Heart left ventricle (tissue), 16 donors: ENCODE measurements around the gene NETO1. TPM values are rescaled to one million over a fixed set of nuclear protein-coding genes. Genes with fewer than 3 reads are reported as not detected.

Experiments
- ATAC-seq, 4 donors: fragments of 200-7000 bp; cut with Tn5 transposase; one replicate each; pipeline ENCODE4 v1.9.1; 2020 to 2022; ENCODE audit warnings: moderate library complexity in 4 of 4, mild to moderate bottlenecking in 3 of 4, moderate number of reproducible peaks in 1 of 4
- DNase-seq, 5 donors: peaks; one replicate each; pipeline ENCODE4 v3.0.0-alpha.2; 2020
- H3K27ac ChIP-seq, 12 donors: fragments of 200-600 bp; sonication (generic) in 4 of 12; one replicate each; pipeline versions ENCODE4 v1.5.0 to v1.8.0; 2016 to 2022; ENCODE audit warnings: mild to moderate bottlenecking in 2 of 12
- H3K27me3 ChIP-seq, 9 donors: fragments of 200-600 bp; sonication (generic) in 2 of 9; one replicate each; pipeline versions ENCODE4 v1.5.1 to v1.8.0; 2016 to 2022; ENCODE audit warnings: mild to moderate bottlenecking in 3 of 9
- H3K36me3 ChIP-seq, 9 donors: fragments of 200-600 bp; sonication (generic) in 2 of 9; one replicate each; pipeline versions ENCODE4 v1.5.0 to v1.8.0; 2018 to 2022; ENCODE audit warnings: mild to moderate bottlenecking in 2 of 9
- H3K4me1 ChIP-seq, 12 donors: fragments of 200-600 bp; sonication (generic) in 4 of 12; one replicate each; pipeline versions ENCODE4 v1.5.0 to v1.8.0; 2016 to 2022; ENCODE audit warnings: mild to moderate bottlenecking in 3 of 12
- H3K4me3 ChIP-seq, 12 donors: fragments of 200-600 bp; sonication (generic) in 4 of 12; one replicate each; pipeline versions ENCODE4 v1.5.0 to v1.8.0; 2017 to 2022; ENCODE audit warnings: mild to moderate bottlenecking in 9 of 12, moderate library complexity in 4 of 12
- H3K9me3 ChIP-seq, 12 donors: fragments of 200-600 bp; sonication (generic) in 4 of 12; one replicate each; pipeline versions ENCODE4 v1.5.0 to v1.8.0; 2016 to 2022; ENCODE audit warnings: mild to moderate bottlenecking in 1 of 12
- POLR2A ChIP-seq, 2 donors: fragments of 450-650 bp; IDR thresholded peaks; one replicate each; pipeline ENCODE4 v1.6.1; 2017; ENCODE audit warnings: antibody characterized with exemption in 2 of 2, mild to moderate bottlenecking in 2 of 2, moderate library complexity in 2 of 2
- WGBS, 4 donors: extraction: QIAGEN DNeasy Blood & Tissue Kit in 2 of 4; methylation state at CpG; one replicate each; pipeline versions ENCODE4 v1.1.5 to v1.1.7; 2013 to 2018; 5-methylcytosine and 5-hydroxymethylcytosine counted together
- intact Hi-C, 10 donors: fragments of 100-400 bp; cut with DNase I; formaldehyde crosslinking; loops; one replicate each; pipeline versions ENCODE4 v1.11.1 to v1.14.2; 2022
- polyA plus RNA-seq, 2 donors: library from polyadenylated mRNA; stranded (reverse); fragments of 200-250 nt; gene quantifications; one replicate each; pipeline ENCODE4 v1.2.3, GENCODE V29; 2013
- total RNA-seq, 9 donors: library from RNA; depleted of rRNA in 2 of 9; stranded (reverse); fragments of >200 nt in 2 of 9; fragmentation: NEBNext Ultra II Directional in 3 of 9; extraction: Animal tissue kit (Norgen Biotek cat#: 25700) in 3 of 9; gene quantifications; one replicate each; pipeline versions ENCODE4 v1.1.0 to v1.2.4, GENCODE V29; 2016 to 2023
- TF ChIP-seq, protein P1 (sequence below), 12 donors: fragments of 200-600 bp; sonication (generic) in 4 of 12; IDR thresholded peaks; one replicate each; pipeline versions ENCODE4 v1.5.0 to v1.8.0; 2018 to 2022; ENCODE audit warnings: antibody characterized with exemption in 12 of 12, mild to moderate bottlenecking in 5 of 12
- donor health status: ischemic (EF 13 %, LVEDD 7.1; RV severe dilation, severe dysfunction).
- donor health status: healthy with polysubstance abuse.
- donor health status: DM: no; HTN: yes; CAD: no.
- donor health status: DM: no; HTN: no; CAD: no.
- donor health status: ischemic (EF 25% LVEDD 6.9; RV normal size, moderate dysfunction).
- donor health status: ischemic (EF 25% LVEDD 5.7; RV mildly dilated, moderate dysfunction).
- donor health status: healthy.
- donor health status: DM: yes; HTN: yes; CAD: no.
- donor health status: ischemic (EF 35%, LVEDD 5.7; RV mildly dilated, moderate dysfunction).
- donor health status: nonischemic (EF 11% LVEDD 7.7; RV severe dilation, severe dysfunction).
- donor health status: DM: yes; HTN: yes; CAD: no.
- donor health status: PGD.
- donor health status: ischemic (EF 29% LVEDD 5.4; RV normal size, mild dysfunction).
- donor health status: nonischemic (EF 23%, LVEDD 6.1; RV moderate dilation, normal function).

The NETO1 gene
- total and polyA plus RNA-seq, 11 donors = 0.09 to 2.0 (median 0.39) TPM; not detected in 5

DNA sequence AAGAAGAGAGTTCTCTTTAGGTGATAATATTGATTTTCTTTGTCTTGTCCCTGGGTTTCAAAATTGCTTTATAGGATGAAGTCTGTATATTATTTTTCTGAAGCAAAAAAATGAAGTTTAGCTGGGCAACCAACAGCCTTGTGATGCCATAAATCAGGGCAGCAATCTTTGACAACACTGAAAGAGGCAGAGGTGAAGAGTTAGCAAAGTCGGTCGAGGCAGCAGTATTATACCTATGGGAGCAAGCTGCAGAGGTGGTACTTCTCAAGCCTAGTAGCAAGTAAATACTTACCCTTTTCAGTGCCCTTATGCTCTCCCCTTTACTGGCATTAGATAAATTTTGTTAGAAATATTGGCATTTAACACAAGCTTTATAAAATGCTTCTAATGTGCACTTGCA, 92.9 kb downstream of the NETO1 start:
- H3K36me3 ChIP-seq = no peaks in the 10 kb centered on the region
- TF ChIP-seq, protein P1, sequence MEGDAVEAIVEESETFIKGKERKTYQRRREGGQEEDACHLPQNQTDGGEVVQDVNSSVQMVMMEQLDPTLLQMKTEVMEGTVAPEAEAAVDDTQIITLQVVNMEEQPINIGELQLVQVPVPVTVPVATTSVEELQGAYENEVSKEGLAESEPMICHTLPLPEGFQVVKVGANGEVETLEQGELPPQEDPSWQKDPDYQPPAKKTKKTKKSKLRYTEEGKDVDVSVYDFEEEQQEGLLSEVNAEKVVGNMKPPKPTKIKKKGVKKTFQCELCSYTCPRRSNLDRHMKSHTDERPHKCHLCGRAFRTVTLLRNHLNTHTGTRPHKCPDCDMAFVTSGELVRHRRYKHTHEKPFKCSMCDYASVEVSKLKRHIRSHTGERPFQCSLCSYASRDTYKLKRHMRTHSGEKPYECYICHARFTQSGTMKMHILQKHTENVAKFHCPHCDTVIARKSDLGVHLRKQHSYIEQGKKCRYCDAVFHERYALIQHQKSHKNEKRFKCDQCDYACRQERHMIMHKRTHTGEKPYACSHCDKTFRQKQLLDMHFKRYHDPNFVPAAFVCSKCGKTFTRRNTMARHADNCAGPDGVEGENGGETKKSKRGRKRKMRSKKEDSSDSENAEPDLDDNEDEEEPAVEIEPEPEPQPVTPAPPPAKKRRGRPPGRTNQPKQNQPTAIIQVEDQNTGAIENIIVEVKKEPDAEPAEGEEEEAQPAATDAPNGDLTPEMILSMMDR (IDR thresholded peaks at IDR 0.05) = no peak
- TF ChIP-seq POLR2A (IDR thresholded peaks at IDR 0.05) = no peak
- ATAC-seq = no peak
- intact Hi-C loops = no loop called here
- no peak for DNase-seq
- H3K4me3 ChIP-seq = no peak overlapping the region
- no peaks in the 10 kb centered on the region for H3K9me3 ChIP-seq
- H3K4me1 ChIP-seq = no peaks in the 10 kb centered on the region
- 77 to 86% (median 83%) methylated on average over 2 of the region's 2 CpGs for WGBS, 4 donors
- no peaks in the 10 kb centered on the region for H3K27me3 ChIP-seq
- H3K27ac ChIP-seq = no peak overlapping the region

DNA sequence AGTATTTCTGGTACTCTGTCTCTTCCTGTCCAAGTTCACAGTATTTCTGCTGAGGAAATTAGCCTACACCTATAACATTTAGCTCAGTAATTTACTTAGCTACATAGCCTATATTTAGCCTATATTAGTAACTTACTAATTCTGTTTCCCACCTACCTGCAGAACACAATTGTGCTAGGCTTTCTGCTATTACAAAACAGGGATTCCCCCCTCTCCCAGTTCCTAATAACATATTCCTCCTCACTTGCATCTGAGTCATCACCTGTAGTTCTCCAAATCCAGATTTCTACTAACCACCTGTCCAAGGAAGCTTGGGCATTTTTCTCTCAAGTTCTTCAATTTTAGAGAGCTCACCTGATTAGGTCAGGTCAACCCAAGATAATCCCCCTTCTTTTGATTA, 94.9 kb downstream of the NETO1 start:
- TF ChIP-seq, protein P1 (IDR thresholded peaks at IDR 0.05) = no peak
- TF ChIP-seq POLR2A (IDR thresholded peaks at IDR 0.05) = no peak
- ATAC-seq (no peak), DNase-seq (no peak)
- Histone ChIP-seq H3K27me3 (no peaks in the 10 kb centered on the region), H3K4me1 (no peaks in the 10 kb centered on the region), H3K9me3 (no peaks in the 10 kb centered on the region), H3K4me3 (no peak overlapping the region), H3K36me3 (no peaks in the 10 kb centered on the region), H3K27ac (no peak overlapping the region)
- intact Hi-C loops = no loop called here

DNA sequence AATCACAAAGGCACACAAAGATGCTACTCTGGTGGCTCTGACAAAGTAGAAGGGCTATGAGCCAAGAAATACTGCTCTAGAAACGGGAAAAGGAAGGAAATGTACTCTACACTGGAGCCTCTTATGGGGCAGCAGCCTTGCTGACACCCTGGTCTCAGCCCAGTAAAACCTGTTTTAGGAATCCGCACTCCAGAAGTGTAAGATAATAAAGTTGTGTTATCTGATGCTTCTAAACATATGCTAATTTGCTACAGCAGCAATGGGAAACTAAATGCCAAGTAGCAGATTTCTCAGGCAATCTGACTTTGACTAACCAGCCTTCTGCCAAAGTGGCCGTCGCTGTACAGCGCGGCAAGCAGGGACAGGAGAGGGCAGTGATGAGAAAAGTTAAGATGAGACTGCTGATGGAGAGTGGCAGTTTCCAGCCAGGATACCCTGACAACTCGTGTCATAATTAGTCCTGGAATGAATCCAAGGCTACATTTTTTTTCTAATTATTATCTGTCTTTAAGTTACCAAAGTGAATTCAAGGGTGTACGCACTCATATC, 99.0 kb downstream of the NETO1 start:
- Histone ChIP-seq H3K27me3 (no peaks in the 10 kb centered on the region), H3K36me3 (no peaks in the 10 kb centered on the region), H3K4me3 (no peak overlapping the region)

DNA sequence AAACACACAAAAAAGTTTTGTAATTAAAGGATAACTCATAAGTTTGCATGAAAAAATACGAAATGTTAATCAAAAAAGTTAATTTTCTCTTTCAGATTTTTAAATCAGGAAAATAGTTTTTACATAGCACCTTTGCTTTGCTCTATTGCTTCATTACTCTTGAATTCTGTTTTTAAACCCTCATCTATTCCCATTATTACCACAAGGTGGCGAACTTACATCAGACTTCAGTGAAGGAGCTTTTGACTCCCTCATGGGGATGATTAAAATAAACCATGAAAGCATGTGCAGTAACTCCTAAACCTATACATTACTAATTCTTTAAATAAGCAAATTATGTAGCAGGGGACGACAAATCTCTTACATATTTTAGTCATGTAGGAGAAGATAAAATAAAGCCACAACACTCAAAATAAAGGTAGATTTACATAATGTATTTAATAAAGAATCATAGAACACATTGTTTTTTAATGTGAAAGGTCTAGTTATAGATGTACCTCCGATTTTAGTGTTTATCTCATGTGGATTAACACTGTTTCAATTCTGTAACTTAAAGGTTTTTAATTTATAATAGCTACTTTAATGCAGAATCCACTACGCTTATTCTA, 105.2 kb downstream of the NETO1 start:
- WGBS, 4 donors = 15 to 22% (median 17%) methylated on average over 5 of the region's 5 CpGs

More for the DNA sequence above, 99.0 kb downstream of the NETO1 start:
- 55 to 65% (median 61%) methylated on average over 8 of the region's 8 CpGs for WGBS, 4 donors
- DNase-seq (no peak), ATAC-seq (no peak)
- Histone ChIP-seq H3K27ac (no peak overlapping the region), H3K9me3 (no peaks in the 10 kb centered on the region), H3K4me1 (no peaks in the 10 kb centered on the region)
- intact Hi-C loops = loop anchor here in 8 of 10 donors (5.0 to 10.0 kb wide), 5 partner anchors 366 to 1576 kb away; no protein-coding TSS in a partner anchor
- no peak for TF ChIP-seq POLR2A (IDR thresholded peaks at IDR 0.05)
- TF ChIP-seq, protein P1 (IDR thresholded peaks at IDR 0.05) = peak in 3 of 12 donors; percentile 6 to 22 (median 7)

More for the DNA sequence above, 105.2 kb downstream of the NETO1 start:
- Histone ChIP-seq H3K4me1 (no peaks in the 10 kb centered on the region), H3K4me3 (no peak overlapping the region), H3K27ac (no peak overlapping the region), H3K36me3 (no peaks in the 10 kb centered on the region), H3K27me3 (no peaks in the 10 kb centered on the region), H3K9me3 (no peaks in the 10 kb centered on the region)
- DNase-seq (no peak), ATAC-seq (no peak)
- intact Hi-C loops = loop anchor here (2.0 to 10.0 kb wide), 11 partner anchors 372 to 1582 kb away; no protein-coding TSS in a partner anchor
- no peak for TF ChIP-seq POLR2A (IDR thresholded peaks at IDR 0.05)
- TF ChIP-seq, protein P1 (IDR thresholded peaks at IDR 0.05) = peak; percentile 63 to 85 (median 76)
